NT2/D1 (cell line): Measurements from ENCODE around the gene STN1.

ENCODE experiments used
- SUZ12 ChIP-seq: IDR thresholded peaks from 2 replicates; pipeline ENCODE4 v1.6.1; 2011; ENCODE audit not compliant: insufficient read length, insufficient read depth; ENCODE audit errors: extremely low read depth
- YY1 ChIP-seq: IDR thresholded peaks from 2 replicates; pipeline ENCODE4 v1.6.1; 2011; ENCODE audit not compliant: insufficient read length, insufficient read depth
- ZNF274 ChIP-seq: IDR thresholded peaks from 2 replicates; pipeline ENCODE4 v1.6.1; 2011; ENCODE audit warnings: mild to moderate bottlenecking, low read depth, low read length

- TF ChIP-seq YY1 (no peak), ZNF274 (no peak), SUZ12 (no peak)
These were observed 8.8 kb upstream of the STN1 start for GRCh38 chr10:103926722-103927319.
